OCI-LY1 (cell line): ENCODE results near the gene ATAD3C.
"Not testable (repeated sequence)": the region's sequence is repeated elsewhere in the genome, so short reads cannot be mapped to it uniquely, and the experiment has no call there.

Experiments used
- H2AFZ ChIP-seq: fragments of 200-600 bp; sonication (generic), shearing (Covaris generic); 2 replicates; pipeline ENCODE4 v1.6.0; 2014; ENCODE audit warnings: antibody characterized with exemption, mild to moderate bottlenecking, low read length
- H3F3A ChIP-seq: fragments of 200-600 bp; sonication (generic), shearing (Covaris generic); 2 replicates; pipeline ENCODE4 v1.6.0; 2014; ENCODE audit warnings: mild to moderate bottlenecking, antibody characterized with exemption, low read length, moderate library complexity; ENCODE audit not compliant: insufficient read depth
- H3K27ac ChIP-seq: fragments of 200-600 bp; sonication (generic); 2 replicates; pipeline ENCODE4 v1.5.1; 2014; ENCODE audit warnings: low read length, mixed run types, mild to moderate bottlenecking, low read depth; ENCODE audit not compliant: poor library complexity, severe bottlenecking
- H3K27me3 ChIP-seq: fragments of 200-600 bp; sonication (generic); 2 replicates; pipeline ENCODE4 v1.6.0; 2014; ENCODE audit warnings: antibody characterized with exemption, mild to moderate bottlenecking, low read length, moderate library complexity; ENCODE audit not compliant: insufficient read depth
- H3K36me3 ChIP-seq: fragments of 200-600 bp; sonication (generic); 2 replicates; pipeline ENCODE4 v1.6.1; 2014; ENCODE audit warnings: mild to moderate bottlenecking, antibody characterized with exemption, low read length, moderate library complexity, mixed read lengths; ENCODE audit not compliant: insufficient read depth
- H3K4me1 ChIP-seq: fragments of 200-600 bp; sonication (generic); 2 replicates; pipeline ENCODE4 v1.5.1; 2014; ENCODE audit warnings: mild to moderate bottlenecking, low read length, moderate library complexity; ENCODE audit not compliant: insufficient read depth, severe bottlenecking
- H3K4me2 ChIP-seq: fragments of 200-600 bp; sonication (generic), shearing (Covaris generic); 2 replicates; pipeline ENCODE4 v1.6.1; 2014; ENCODE audit warnings: low read length
- H3K4me3 ChIP-seq: fragments of 200-600 bp; sonication (generic); 2 replicates; pipeline ENCODE4 v1.5.1; 2014; ENCODE audit warnings: low read length, low read depth, mild to moderate bottlenecking, mixed read lengths; ENCODE audit not compliant: poor library complexity, severe bottlenecking
- H3K79me2 ChIP-seq: fragments of 200-600 bp; shearing (Covaris generic); 2 replicates; pipeline ENCODE4 v1.6.1; 2016; ENCODE audit warnings: mixed run types, low read length, mixed read lengths; ENCODE audit not compliant: insufficient read depth
- H3K9ac ChIP-seq: fragments of 200-600 bp; sonication (generic), shearing (Covaris generic); 2 replicates; pipeline ENCODE4 v1.6.1; 2014; ENCODE audit warnings: mild to moderate bottlenecking, low read length, mixed read lengths
- H3K9me2 ChIP-seq: fragments of 200-600 bp; sonication (generic), shearing (Covaris generic); 2 replicates; pipeline ENCODE4 v1.6.1; 2014; ENCODE audit warnings: low read depth, mild to moderate bottlenecking, low read length, mixed read lengths
- H3K9me3 ChIP-seq: fragments of 200-600 bp; shearing (Covaris generic); 2 replicates; pipeline ENCODE4 v1.6.1; 2014; ENCODE audit warnings: low read length, mixed read lengths
- H4K20me1 ChIP-seq: fragments of 200-600 bp; sonication (generic), shearing (Covaris generic); 2 replicates; pipeline ENCODE4 v1.6.0; 2016; ENCODE audit warnings: mild to moderate bottlenecking, low read length; ENCODE audit not compliant: insufficient read depth
- EZH2 ChIP-seq: fragments of 200-600 bp; sonication (generic), shearing (Covaris generic); IDR thresholded peaks from 2 replicates; pipeline ENCODE4 v1.8.0; 2017; ENCODE audit warnings: borderline replicate concordance, mixed run types, mild to moderate bottlenecking, antibody characterized with exemption, low read length, moderate library complexity, mixed read lengths
- TF ChIP-seq, protein P1 (sequence below): fragments of 200-600 bp; sonication (generic), shearing (Covaris generic); IDR thresholded peaks from 2 replicates; pipeline ENCODE4 v1.5.1; 2017; ENCODE audit warnings: mild to moderate bottlenecking, antibody characterized with exemption, low read length, moderate library complexity, mixed read lengths

ATAD3C gene

DNA sequence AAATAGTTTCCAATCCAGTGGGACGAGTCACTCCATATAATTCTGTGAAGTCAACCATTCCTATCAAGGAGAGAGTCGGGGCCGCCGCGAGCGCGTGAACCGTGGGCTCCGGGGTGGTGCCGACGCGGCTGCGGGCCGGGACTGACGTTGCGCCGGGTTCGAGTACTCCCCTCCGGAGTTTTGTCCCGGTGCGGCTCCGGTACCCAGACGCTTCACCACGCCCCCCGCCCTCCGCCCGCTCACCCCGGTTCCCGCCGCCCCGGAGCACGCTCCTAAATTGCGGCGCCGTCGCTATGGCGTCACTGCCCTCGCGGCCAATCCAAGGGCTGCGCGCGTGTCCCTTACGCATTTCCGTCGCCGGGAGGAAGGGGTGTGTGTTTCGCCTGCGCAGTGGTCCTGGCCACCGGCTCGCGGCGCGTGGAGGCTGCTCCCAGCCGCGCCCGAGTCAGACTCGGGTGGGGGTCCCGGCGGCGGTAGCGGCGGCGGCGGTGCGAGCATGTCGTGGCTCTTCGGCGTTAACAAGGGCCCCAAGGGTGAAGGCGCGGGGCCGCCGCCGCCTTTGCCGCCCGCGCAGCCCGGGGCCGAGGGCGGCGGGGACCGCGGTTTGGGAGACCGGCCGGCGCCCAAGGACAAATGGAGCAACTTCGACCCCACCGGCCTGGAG, 22.0 kb downstream of the ATAD3C start, which contains the start of gene ATAD3B:
Gene ATAD3B (plus strand): TSS at position 377 of the 664 bp plus-strand sequence. CDS start 120 bp downstream, at position 497.
- Histone ChIP-seq H3K4me3 (peak within 1 kb of the TSS; percentile 83), H3K9ac (peak within 1 kb of the TSS; percentile 87), H3F3A (peaks cover 3% of the 10 kb centered on the region; the same call in 1 of the 2 replicates), H4K20me1 (no peaks in the 10 kb centered on the region), H3K27ac (peak within 1 kb of the TSS; percentile 57), H3K4me2 (peak within 1 kb of the TSS; percentile 98), H2AFZ (no peak within 1 kb of the TSS), H3K27me3 (no peaks in the 10 kb centered on the region), H3K36me3 (peaks cover 6% of the 10 kb centered on the region), H3K4me1 (peaks cover 24% of the 10 kb centered on the region), H3K9me2 (no peaks in the 10 kb centered on the region), H3K79me2 (peaks cover 23% of the 10 kb centered on the region), H3K9me3 (no peaks in the 10 kb centered on the region)
- TF ChIP-seq EZH2 = no peak
- TF ChIP-seq, protein P1, sequence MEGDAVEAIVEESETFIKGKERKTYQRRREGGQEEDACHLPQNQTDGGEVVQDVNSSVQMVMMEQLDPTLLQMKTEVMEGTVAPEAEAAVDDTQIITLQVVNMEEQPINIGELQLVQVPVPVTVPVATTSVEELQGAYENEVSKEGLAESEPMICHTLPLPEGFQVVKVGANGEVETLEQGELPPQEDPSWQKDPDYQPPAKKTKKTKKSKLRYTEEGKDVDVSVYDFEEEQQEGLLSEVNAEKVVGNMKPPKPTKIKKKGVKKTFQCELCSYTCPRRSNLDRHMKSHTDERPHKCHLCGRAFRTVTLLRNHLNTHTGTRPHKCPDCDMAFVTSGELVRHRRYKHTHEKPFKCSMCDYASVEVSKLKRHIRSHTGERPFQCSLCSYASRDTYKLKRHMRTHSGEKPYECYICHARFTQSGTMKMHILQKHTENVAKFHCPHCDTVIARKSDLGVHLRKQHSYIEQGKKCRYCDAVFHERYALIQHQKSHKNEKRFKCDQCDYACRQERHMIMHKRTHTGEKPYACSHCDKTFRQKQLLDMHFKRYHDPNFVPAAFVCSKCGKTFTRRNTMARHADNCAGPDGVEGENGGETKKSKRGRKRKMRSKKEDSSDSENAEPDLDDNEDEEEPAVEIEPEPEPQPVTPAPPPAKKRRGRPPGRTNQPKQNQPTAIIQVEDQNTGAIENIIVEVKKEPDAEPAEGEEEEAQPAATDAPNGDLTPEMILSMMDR = no peak

DNA sequence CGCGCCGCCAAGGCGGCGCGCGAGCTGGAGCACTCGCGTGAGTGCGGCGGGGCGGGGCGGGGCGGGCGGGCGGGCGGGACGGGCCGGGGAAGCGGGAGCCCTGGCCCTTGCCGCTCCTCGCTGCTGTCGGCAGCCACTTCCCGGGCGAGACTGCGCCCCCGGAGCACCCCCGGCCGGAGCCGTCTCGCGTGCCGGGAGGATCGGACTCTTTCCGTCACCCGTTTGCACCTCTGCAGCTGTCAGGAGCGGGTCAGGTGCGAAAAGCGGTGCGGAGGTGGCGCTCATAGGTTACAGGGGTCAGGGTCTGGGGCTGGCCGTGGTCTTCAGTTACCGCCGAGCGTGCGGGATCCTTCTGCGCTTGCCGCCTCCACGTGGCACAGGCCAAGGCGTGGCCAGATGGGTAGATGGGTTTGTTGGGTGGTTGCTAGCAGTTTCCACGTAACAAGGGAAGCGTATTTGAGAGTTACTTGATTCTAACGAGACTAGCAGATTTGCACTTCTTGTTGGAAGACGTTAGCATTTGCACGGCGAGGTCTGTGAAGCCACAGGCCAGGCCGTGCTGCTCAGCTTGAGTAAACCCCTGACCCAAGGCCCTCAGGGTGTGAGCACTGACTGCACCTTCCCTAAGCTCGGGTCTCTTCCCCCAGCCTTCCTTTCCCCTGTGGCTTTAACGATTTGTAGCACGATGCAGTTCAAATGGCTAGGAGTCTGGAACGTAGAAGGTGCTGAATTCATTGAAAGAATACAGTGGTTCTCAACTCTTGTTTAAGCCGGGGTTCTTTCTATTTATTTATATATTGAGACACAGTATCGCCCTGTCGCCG, 22.8 kb downstream of the ATAD3C start:
- H3K27ac ChIP-seq, H3F3A ChIP-seq, H4K20me1 ChIP-seq, H3K9me2 ChIP-seq, H3K27me3 ChIP-seq, H2AFZ ChIP-seq, H3K9me3 ChIP-seq: not testable (repeated sequence)
- peak overlapping the region; percentile 83 for H3K4me3 ChIP-seq
- H3K36me3 ChIP-seq = peaks cover 12% of the 10 kb centered on the region
- peak overlapping the region; percentile 56 for H3K9ac ChIP-seq
- peaks cover 23% of the 10 kb centered on the region for H3K79me2 ChIP-seq
- H3K4me2 ChIP-seq = peak overlapping the region; percentile 65
- peaks cover 24% of the 10 kb centered on the region for H3K4me1 ChIP-seq

DNA sequence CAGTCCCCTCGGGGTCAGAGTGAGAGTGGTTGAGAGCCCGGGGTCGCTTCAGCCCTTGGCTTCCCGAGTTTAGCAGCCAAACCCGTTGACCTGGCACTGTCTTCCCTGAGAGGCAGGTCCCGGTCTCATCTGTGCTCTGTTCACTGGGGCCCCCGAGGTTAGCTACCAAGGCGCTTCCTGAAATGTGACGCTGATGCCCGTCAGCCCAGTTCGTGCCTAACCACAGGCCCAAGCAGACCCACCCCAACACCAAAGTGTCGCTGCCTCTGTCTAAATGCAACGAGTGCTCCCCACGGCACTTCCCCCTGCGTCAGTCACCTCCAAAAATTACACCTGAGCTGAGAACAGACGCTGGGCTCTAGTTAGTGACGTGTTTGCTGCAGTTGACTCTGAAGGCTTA, 26.5 kb downstream of the ATAD3C start:
- not testable (repeated sequence) for H3K9me2 ChIP-seq, H3K9me3 ChIP-seq, H3K27ac ChIP-seq, H3F3A ChIP-seq, H2AFZ ChIP-seq, H3K9ac ChIP-seq, H4K20me1 ChIP-seq, H3K27me3 ChIP-seq, H3K4me2 ChIP-seq, H3K4me3 ChIP-seq
- Histone ChIP-seq H3K79me2 (peaks cover 23% of the 10 kb centered on the region), H3K4me1 (peaks cover 14% of the 10 kb centered on the region), H3K36me3 (peaks cover 36% of the 10 kb centered on the region)

DNA sequence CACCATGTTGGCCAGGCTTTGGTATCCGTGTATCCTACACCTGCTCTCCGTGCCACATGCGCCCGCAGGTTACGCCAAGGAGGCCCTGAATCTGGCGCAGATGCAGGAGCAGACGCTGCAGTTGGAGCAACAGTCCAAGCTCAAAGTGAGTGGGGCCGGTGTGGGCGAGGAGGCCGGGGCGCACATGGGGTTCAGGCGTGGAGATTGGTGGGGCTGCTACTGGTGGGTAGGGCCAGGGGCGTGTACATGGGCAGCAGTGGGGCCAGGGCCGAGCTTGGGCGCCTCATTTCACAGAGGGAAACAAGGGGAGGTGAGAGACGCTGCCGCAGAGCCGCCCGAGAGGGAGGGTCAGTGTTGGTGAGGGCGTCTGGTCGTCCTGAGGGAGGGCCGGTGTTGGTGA, 27.7 kb downstream of the ATAD3C start:
- Histone ChIP-seq H4K20me1 (no peaks in the 10 kb centered on the region), H3F3A (no peaks in the 10 kb centered on the region), H3K9me2 (no peaks in the 10 kb centered on the region), H3K4me1 (peaks cover 13% of the 10 kb centered on the region), H3K27ac (no peak overlapping the region), H3K27me3 (no peaks in the 10 kb centered on the region), H3K79me2 (peaks cover 23% of the 10 kb centered on the region), H3K9ac (no peak overlapping the region), H3K9me3 (no peaks in the 10 kb centered on the region), H2AFZ (no peak overlapping the region), H3K4me3 (no peak overlapping the region), H3K4me2 (no peak overlapping the region), H3K36me3 (peaks cover 42% of the 10 kb centered on the region)
- no peak for TF ChIP-seq EZH2
- TF ChIP-seq, protein P1 = no peak
